Activated T-cell treated with anti-CD3 and anti-CD28 coated beads, Interleukin-2, amount 50 U/mL, for 4 hours (primary cell): ENCODE results near the gene PLPPR3. TPM values are rescaled to one million over a fixed set of nuclear protein-coding genes. Genes with fewer than 3 reads are reported as not detected.
A peak's percentile ranks its signal among the peaks of the same experiment; 100 is the strongest.
"Not testable (repeated sequence)": the region's sequence is repeated elsewhere in the genome, so short reads cannot be mapped to it uniquely, and the experiment has no call there.

ENCODE experiments used
- ATAC-seq, 2 donors: fragments of 200-7000 bp; cut with Tn5 transposase; one replicate each; pipeline ENCODE4 v1.10.0; 2021
- DNase-seq: peaks from one replicate; pipeline ENCODE4 v3.0.0-alpha.2; 2020
- H3K27me3 Mint-ChIP-seq: one replicate; pipeline ENCODE4 v1.8.0; 2021; ENCODE audit warnings: low read depth, mixed read lengths
- H3K36me3 Mint-ChIP-seq: one replicate; pipeline ENCODE4 v1.8.0; 2022; ENCODE audit warnings: mixed read lengths; ENCODE audit not compliant: insufficient read depth
- H3K4me1 Mint-ChIP-seq: one replicate; pipeline ENCODE4 v1.8.0; 2021; ENCODE audit warnings: low read depth, mixed read lengths
- H3K4me3 Mint-ChIP-seq: one replicate; pipeline ENCODE4 v1.8.0; 2021; ENCODE audit warnings: mild to moderate bottlenecking, moderate library complexity, mixed read lengths
- H3K9me3 Mint-ChIP-seq: one replicate; pipeline ENCODE4 v1.8.0; 2021; ENCODE audit warnings: mixed read lengths
- total RNA-seq, 3 donors: library from RNA; stranded (reverse); gene quantifications; one replicate each; pipeline ENCODE4 v1.2.1, GENCODE V29; 2021

The PLPPR3 gene
- total RNA-seq, 3 donors from 2014 or later, result 0.24 TPM; not detected in 2

GRCh38 chr19:848386-848921 lies 26.7 kb upstream of the PLPPR3 start:
- Mint-ChIP-seq H3K9me3 (no peaks in the 10 kb centered on the region), H3K4me1 (peaks cover 3% of the 10 kb centered on the region), H3K27me3 (peaks cover 53% of the 10 kb centered on the region), H3K36me3 (no peaks in the 10 kb centered on the region), H3K4me3 (no peak overlapping the region)
- DNase-seq, result no peak
- no peak for ATAC-seq

DNA sequence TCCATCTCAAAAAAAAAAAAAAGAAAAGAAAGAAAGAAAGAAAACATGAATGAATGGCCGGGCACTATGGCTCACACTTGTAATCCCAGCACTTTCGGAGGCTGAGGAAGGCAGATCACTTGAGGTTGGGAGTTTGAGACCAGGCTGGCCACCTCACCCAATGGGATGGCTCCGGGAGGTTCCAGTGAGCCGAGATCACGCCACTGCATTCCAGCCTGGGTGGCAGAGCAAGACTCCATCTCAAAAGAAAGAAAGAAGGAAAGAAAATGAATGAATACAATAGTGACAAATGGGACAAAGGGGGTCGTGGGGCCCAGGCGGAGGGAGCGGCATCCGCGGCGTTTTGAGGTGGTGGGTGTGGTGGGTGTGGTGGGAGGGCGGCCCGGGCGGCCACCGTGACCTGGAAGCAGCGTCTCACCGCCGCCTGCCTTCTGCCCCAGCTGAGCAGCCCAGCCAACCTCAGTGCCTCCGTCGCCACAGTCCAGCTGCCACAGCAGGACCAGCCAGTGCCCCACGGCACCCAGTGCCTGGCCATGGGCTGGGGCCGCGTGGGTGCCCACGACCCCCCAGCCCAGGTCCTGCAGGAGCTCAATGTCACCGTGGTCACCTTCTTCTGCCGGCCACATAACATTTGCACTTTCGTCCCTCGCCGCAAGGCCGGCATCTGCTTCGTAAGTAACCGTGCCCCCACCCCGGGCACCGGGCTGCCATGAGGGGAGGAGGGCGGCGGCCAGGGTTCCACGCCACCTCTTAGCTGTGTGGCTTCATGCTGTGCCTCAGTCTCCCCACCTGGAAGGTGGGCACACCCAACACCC lies 24.2 kb upstream of the PLPPR3 start:
- H3K27me3 Mint-ChIP-seq, result peaks cover 59% of the 10 kb centered on the region
- no peak for DNase-seq
- peaks cover 3% of the 10 kb centered on the region for H3K4me1 Mint-ChIP-seq
- ATAC-seq, result no peak
- H3K36me3 Mint-ChIP-seq, result no peaks in the 10 kb centered on the region
- no peaks in the 10 kb centered on the region for H3K9me3 Mint-ChIP-seq
- H3K4me3 Mint-ChIP-seq, result no peak overlapping the region

GRCh38 chr19:844546-844971 lies 22.8 kb upstream of the PLPPR3 start:
- Mint-ChIP-seq H3K4me1 (peaks cover 3% of the 10 kb centered on the region), H3K27me3 (peaks cover 50% of the 10 kb centered on the region), H3K9me3 (no peaks in the 10 kb centered on the region), H3K36me3 (no peaks in the 10 kb centered on the region), H3K4me3 (no peak overlapping the region)
- DNase-seq (no peak), ATAC-seq (peak in 1 of 2 donors; percentile 38)

DNA sequence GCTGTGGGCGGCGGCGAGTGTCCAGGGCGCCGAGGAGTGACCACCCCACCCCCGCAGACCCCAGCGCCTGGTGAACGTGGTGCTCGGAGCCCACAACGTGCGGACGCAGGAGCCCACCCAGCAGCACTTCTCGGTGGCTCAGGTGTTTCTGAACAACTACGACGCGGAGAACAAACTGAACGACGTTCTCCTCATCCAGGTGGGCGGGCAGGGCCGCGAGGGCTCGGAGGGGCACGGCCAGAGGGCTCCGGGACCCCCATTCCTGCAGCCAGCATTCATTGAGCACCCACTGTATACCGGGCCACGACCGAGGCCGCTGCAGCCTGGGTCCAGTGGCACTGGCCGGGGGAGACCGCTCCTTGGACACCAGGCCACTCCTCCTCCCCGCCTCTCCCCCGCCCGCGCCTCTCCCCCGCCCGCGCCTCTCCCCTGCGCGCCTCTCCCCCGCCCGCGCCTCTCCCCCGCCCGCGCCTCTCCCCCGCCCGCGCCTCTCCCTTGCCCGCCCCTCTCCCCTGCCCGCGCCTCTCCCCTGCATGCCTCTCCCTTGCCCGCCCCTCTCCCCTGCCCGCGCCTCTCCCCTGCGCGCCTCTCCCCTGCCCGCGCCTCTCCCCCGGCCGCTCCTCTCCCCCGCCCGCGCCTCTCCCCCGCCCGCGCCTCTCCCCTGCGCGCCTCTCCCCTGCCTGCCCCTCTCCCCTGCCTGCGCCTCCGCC lies 22.2 kb upstream of the PLPPR3 start:
- Mint-ChIP-seq H3K4me3 (no peak overlapping the region), H3K36me3 (no peaks in the 10 kb centered on the region), H3K9me3 (no peaks in the 10 kb centered on the region), H3K4me1 (peaks cover 3% of the 10 kb centered on the region), H3K27me3 (peaks cover 44% of the 10 kb centered on the region)
- no peak for DNase-seq
- ATAC-seq, result no peak

GRCh38 chr19:843180-843835 lies 21.6 kb upstream of the PLPPR3 start:
- no peak overlapping the region for H3K4me3 Mint-ChIP-seq
- H3K27me3 Mint-ChIP-seq, result peaks cover 41% of the 10 kb centered on the region
- no peaks in the 10 kb centered on the region for H3K9me3 Mint-ChIP-seq
- peaks cover 3% of the 10 kb centered on the region for H3K4me1 Mint-ChIP-seq
- no peak for DNase-seq
- H3K36me3 Mint-ChIP-seq, result no peaks in the 10 kb centered on the region
- peak; percentile 25 to 53 for ATAC-seq

DNA sequence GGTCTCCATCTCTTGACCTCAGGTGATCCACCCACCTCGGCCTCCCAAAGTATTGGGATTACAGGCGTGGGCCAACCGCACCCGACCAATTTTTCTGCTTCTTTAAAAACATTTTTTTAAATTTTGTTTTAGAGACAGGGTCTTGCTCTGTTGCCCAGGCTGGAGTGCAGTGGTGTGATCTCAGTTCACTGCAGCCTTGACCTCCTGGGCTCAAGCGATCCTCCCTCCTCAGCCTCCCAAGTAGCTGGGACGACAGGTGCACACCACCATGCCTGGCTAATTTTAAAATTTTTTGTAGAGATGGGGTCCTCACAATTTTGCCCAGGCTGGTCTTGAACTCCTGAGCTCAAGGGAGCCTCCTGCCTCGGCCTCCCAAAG lies 21.0 kb upstream of the PLPPR3 start:
- not testable (repeated sequence) for H3K36me3 Mint-ChIP-seq, DNase-seq, H3K4me1 Mint-ChIP-seq, H3K4me3 Mint-ChIP-seq, ATAC-seq, H3K9me3 Mint-ChIP-seq
- H3K27me3 Mint-ChIP-seq, result peaks cover 38% of the 10 kb centered on the region

DNA sequence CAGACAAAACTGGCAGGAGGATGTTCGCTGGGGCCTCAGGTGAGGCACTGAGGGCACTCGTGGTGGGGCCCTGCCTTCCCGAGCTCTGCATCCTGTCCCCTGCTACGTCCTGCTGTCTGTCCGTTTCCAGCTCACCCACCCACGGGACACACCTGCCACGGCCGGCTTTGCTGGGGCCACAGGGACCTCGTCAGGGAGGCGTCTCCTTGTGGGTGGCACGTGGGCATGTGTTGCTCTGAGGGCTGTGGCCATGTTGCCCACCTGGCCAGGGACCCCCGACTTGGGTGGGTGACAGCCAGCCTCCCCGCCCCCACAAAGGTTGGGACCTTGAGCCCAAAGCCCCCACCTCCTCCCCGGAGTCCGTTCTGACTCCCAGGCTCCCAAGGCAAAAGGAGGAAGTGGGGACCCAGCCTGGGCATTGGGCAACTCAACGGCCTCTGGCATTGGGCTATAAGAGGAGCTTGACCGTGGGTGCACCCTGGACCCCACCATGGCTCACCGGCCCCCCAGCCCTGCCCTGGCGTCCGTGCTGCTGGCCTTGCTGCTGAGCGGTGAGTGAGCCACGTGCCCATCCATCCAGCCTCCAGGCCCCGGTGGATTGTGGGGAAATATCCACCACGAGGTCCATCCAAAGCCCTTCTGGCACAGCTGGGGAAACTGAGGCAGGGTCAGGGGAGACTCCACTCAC lies 18.9 kb upstream of the PLPPR3 start, which contains the start of gene PRTN3:
PRTN3 (plus strand) TSS at position 481 of the 688 bp plus-strand sequence; CDS start at position 491, 10 bp downstream.
- ATAC-seq (no peak), DNase-seq (no peak)
- H3K4me1 Mint-ChIP-seq, result peaks cover 3% of the 10 kb centered on the region
- no peak within 1 kb of the TSS for H3K4me3 Mint-ChIP-seq
- peaks cover 36% of the 10 kb centered on the region for H3K27me3 Mint-ChIP-seq
- no peaks in the 10 kb centered on the region for H3K9me3 Mint-ChIP-seq
- no peaks in the 10 kb centered on the region for H3K36me3 Mint-ChIP-seq

DNA sequence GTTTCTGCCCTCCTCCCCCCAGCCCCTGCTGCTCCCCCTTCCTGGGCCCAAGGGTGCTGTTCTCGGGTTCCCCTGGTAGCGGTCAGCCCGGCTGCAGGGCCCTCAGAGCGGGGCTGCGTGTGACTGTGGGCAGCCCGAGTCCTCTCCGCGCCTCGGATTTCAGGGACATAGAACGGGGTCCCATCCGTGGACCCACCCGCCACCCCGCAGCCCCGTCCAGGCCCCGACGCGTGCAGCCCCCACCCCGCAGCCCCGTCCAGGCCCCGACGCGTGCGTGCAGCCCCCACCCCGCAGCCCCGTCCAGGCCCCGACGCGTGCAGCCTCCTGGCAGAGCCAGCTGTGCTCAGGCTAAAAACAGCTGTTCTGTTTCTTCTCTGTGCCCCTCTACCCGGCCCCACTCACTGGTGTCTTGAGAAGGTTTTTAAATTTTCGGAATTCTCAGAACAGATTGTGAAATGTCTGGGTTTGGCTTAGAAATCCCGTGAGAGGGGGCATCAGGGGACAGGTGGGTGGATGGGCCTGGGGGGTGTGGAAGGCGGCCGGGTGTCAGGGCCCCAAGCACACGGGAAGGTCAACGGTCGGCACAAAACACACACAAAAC lies 13.6 kb upstream of the PLPPR3 start:
- Mint-ChIP-seq H3K36me3 (no peaks in the 10 kb centered on the region), H3K4me1 (no peaks in the 10 kb centered on the region), H3K9me3 (no peaks in the 10 kb centered on the region), H3K27me3 (peaks cover 13% of the 10 kb centered on the region), H3K4me3 (no peak overlapping the region)
- DNase-seq, result no peak
- ATAC-seq, result no peak

DNA sequence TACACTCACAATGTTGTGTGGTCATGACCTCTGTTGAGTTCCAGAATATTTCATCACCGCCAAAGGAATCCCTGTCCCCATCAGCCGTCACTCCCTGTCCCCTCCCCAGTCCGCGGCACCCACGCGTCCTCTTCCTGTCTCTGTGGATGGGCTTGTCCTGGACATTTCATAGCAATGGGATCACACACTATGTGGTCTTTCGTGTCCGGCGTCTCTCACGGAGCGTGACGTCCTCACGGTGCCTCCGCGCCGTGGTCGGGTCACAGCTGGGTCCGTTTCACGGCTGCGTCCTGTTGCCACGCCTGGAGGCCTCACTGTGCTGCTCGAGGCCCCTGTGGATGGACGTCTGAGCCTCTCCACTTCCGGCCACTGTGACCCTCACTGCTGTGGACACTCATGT lies 12.5 kb upstream of the PLPPR3 start:
- H3K4me3 Mint-ChIP-seq, result no peak overlapping the region
- peaks cover 13% of the 10 kb centered on the region for H3K27me3 Mint-ChIP-seq
- DNase-seq, result no peak
- H3K9me3 Mint-ChIP-seq, result no peaks in the 10 kb centered on the region
- no peak for ATAC-seq
- H3K36me3 Mint-ChIP-seq, result no peaks in the 10 kb centered on the region
- no peaks in the 10 kb centered on the region for H3K4me1 Mint-ChIP-seq

DNA sequence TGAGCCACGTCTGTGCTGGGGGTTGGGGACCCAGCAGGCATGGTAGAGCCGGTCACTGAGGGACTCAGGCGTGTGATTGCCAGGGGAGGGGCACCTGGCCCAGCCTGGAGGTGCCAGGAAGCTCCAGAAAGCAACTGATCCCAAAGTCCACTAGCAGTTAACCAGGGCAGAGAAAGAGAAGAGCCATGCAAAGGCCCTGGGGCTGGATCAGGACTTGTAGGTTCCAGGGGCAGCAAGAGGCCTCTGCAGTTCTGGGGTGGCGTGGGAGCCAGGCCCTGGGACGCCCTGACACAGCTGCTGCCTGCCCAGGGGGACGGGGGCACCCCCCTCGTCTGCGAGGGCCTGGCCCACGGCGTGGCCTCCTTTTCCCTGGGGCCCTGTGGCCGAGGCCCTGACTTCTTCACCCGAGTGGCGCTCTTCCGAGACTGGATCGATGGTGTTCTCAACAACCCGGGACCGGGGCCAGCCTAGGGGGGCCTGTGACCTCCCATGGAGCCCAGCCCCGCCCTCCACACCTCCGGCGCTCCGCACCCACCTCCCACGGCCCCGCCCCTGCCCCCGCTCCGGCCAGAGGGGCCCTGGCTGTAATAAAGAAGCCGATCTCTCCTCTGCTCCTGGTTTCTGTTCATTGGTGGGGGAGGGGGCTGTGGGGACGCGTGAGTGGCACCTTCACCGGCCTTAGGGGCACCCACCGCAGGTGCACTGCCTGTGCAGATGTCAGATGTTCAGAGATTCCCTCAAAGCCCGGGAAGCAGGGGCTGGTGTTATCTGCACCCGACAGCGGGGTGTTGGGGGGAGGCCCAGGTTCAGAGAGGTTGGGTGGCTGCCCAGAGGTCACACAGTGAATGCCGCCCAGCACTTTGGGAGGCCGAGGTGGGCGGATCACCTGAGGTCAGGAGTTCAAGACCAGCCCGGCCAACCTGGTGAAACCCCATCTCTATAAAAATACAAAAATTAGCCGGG lies 9.9 kb upstream of the PLPPR3 start:
- H3K4me3 Mint-ChIP-seq, result no peak overlapping the region

DNA sequence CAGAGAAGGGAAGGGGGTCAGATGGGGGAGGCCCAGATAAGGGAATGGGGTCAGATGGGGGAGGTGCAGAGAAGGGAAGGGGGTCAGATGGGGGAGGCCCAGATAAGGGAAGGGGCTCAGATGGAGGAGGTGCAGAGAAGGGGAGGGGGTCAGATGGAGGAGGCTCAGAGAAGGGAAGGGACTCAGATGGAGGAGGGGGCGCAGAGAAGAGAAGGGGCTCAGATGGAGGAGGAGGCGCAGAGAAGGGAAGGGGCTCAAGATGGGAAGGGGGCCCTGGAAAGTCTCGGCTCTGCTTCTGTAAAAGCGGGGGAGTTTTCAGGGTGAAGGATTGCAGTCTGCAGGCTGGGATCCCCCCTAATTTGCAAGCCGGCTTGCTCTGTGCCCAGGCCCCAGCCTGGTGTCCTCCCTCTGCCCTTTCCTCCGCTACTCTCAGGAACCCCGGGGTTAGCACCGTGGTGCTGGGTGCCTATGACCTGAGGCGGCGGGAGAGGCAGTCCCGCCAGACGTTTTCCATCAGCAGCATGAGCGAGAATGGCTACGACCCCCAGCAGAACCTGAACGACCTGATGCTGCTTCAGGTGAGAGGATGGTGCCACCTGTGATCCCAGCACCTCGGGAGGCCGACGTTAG lies 7.5 kb upstream of the PLPPR3 start:
- no peaks in the 10 kb centered on the region for H3K9me3 Mint-ChIP-seq
- H3K36me3 Mint-ChIP-seq, result no peaks in the 10 kb centered on the region
- no peaks in the 10 kb centered on the region for H3K4me1 Mint-ChIP-seq
- no peak for ATAC-seq
- H3K27me3 Mint-ChIP-seq, result peaks cover 3% of the 10 kb centered on the region
- no peak for DNase-seq
- no peak overlapping the region for H3K4me3 Mint-ChIP-seq

More for the DNA sequence above, 9.9 kb upstream of the PLPPR3 start:
- H3K4me1 Mint-ChIP-seq, result no peaks in the 10 kb centered on the region
- no peaks in the 10 kb centered on the region for H3K9me3 Mint-ChIP-seq
- H3K36me3 Mint-ChIP-seq, result no peaks in the 10 kb centered on the region
- H3K27me3 Mint-ChIP-seq, result peaks cover 7% of the 10 kb centered on the region
- no peak for ATAC-seq
- no peak for DNase-seq

DNA sequence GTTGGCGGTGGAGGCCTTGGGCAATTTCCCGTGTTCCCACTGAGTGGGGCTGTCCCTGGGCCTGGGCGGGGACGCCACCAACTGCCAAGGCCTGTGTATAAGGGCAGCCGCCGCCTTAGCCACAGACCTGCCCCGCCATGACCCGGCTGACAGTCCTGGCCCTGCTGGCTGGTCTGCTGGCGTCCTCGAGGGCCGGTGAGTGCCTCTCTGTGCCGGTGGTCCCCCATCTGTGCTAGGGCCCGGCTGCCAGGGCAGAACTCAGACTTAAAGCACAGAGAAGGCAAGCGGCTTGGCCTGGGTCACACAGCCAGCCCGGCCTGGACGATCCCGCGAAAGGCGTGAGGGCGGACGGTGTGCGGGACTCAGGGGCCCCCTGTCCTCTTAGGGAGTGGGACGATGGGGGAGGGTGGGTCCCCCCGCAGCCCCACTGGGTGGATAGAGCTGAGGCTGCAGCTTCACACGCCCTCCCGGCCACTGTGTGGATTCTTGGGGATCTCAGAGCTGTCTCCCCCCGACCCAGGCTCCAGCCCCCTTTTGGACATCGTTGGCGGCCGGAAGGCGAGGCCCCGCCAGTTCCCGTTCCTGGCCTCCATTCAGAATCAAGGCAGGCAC lies 6.1 kb upstream of the PLPPR3 start, which contains the start of gene AZU1:
AZU1 (plus strand) TSS at position 128 of the 612 bp plus-strand sequence; CDS start at position 138, 10 bp downstream.
- DNase-seq, result no peak
- ATAC-seq, result no peak
- no peaks in the 10 kb centered on the region for H3K4me1 Mint-ChIP-seq
- H3K4me3 Mint-ChIP-seq, result no peak within 1 kb of the TSS
- peaks cover 15% of the 10 kb centered on the region for H3K27me3 Mint-ChIP-seq
- no peaks in the 10 kb centered on the region for H3K9me3 Mint-ChIP-seq
- H3K36me3 Mint-ChIP-seq, result no peaks in the 10 kb centered on the region
